WTC11 (cell line): Measurements from ENCODE around the gene MAEA. TPM values are rescaled to one million over a fixed set of nuclear protein-coding genes. Genes with fewer than 3 reads are reported as not detected.

Experiments
- ATAC-seq: fragments of 200-7000 bp; cut with Tn5 transposase; 2 replicates; pipeline ENCODE4 v1.10.0; 2021; ENCODE audit warnings: mild to moderate bottlenecking, moderate library complexity
- CTCF ChIA-PET: fragments of 300-600 bp; sonication (Branson Sonifier 250); formaldehyde crosslinking; loops from one replicate; lab custom pipeline; 2021; ENCODE audit warnings: antibody characterized with exemption; lab: Charles Lee
- POLR2A ChIA-PET: fragments of 350-600 bp; sonication (Branson Sonifier 250); formaldehyde crosslinking; loops from one replicate; lab custom pipeline; 2021; ENCODE audit warnings: antibody characterized with exemption; lab: Charles Lee
- DNase-seq: peaks from one replicate; pipeline ENCODE4 v3.0.0; 2021; ENCODE audit warnings: low spot score
- H3K27ac Mint-ChIP-seq: 2 replicates; pipeline ENCODE4 v1.8.0; 2021; ENCODE audit warnings: mixed read lengths
- H3K27me3 Mint-ChIP-seq: 2 replicates; pipeline ENCODE4 v1.8.0; 2021; ENCODE audit warnings: low read depth, mild to moderate bottlenecking, moderate library complexity, mixed read lengths
- H3K36me3 Mint-ChIP-seq: 2 replicates; pipeline ENCODE4 v1.8.0; 2021; ENCODE audit warnings: mixed read lengths
- H3K4me1 Mint-ChIP-seq: 2 replicates; pipeline ENCODE4 v1.8.0; 2022; ENCODE audit warnings: mixed read lengths
- H3K4me3 Mint-ChIP-seq: 2 replicates; pipeline ENCODE4 v1.8.0; 2021; ENCODE audit warnings: mild to moderate bottlenecking, moderate library complexity, mixed read lengths
- H3K9me3 Mint-ChIP-seq: 2 replicates; pipeline ENCODE4 v1.8.0; 2021; ENCODE audit warnings: mixed read lengths
- EMX1 ChIP-seq: fragments of 250-450 bp; sonication (Bioruptor Pico); IDR thresholded peaks from 2 replicates; pipeline ENCODE4 v1.8.0; 2021; ENCODE audit warnings: mild to moderate bottlenecking
- JAZF1 ChIP-seq: fragments of 250-450 bp; sonication (Bioruptor Pico); IDR thresholded peaks from 2 replicates; pipeline ENCODE4 v1.9.0; 2021; ENCODE audit warnings: moderate library complexity, mild to moderate bottlenecking, inconsistent platforms
- MXD4 ChIP-seq: fragments of 250-450 bp; sonication (Bioruptor Pico); IDR thresholded peaks from 2 replicates; pipeline ENCODE4 v1.8.0; 2021; ENCODE audit warnings: mild to moderate bottlenecking, moderate library complexity, borderline replicate concordance
- NFATC4 ChIP-seq: fragments of 250-450 bp; sonication (Bioruptor Pico); IDR thresholded peaks from 2 replicates; pipeline ENCODE4 v1.9.0; 2021; ENCODE audit warnings: mild to moderate bottlenecking
- PRRX2 ChIP-seq: fragments of 250-450 bp; sonication (Bioruptor Pico); IDR thresholded peaks from 2 replicates; pipeline ENCODE4 v1.8.0; 2021; ENCODE audit warnings: mild to moderate bottlenecking
- RORB ChIP-seq: fragments of 250-450 bp; sonication (Bioruptor Pico); IDR thresholded peaks from 2 replicates; pipeline ENCODE4 v1.9.0; 2021; ENCODE audit warnings: mild to moderate bottlenecking
- TEAD4 ChIP-seq: sonication (generic); formaldehyde crosslinking; IDR thresholded peaks from 2 replicates; pipeline ENCODE4 v1.8.0; 2022; ENCODE audit warnings: mild to moderate bottlenecking, missing genetic modification reagents
- TP53 ChIP-seq: sonication (generic); formaldehyde crosslinking; IDR thresholded peaks from 2 replicates; pipeline ENCODE4 v1.8.1; 2023; ENCODE audit warnings: mild to moderate bottlenecking, missing genetic modification reagents
- ZNF317 ChIP-seq: sonication (generic); formaldehyde crosslinking; IDR thresholded peaks from 2 replicates; pipeline ENCODE4 v1.8.1; 2023; ENCODE audit warnings: low read depth, mild to moderate bottlenecking, moderate library complexity, missing genetic modification reagents, borderline replicate concordance
- total RNA-seq: library from RNA; stranded (reverse); gene quantifications from 3 replicates; pipeline ENCODE4 v1.2.3, GENCODE V29; 2021
- TF ChIP-seq, protein P1 (sequence below): sonication (generic); formaldehyde crosslinking; IDR thresholded peaks from 2 replicates; pipeline ENCODE4 v1.8.1; 2023; ENCODE audit warnings: mild to moderate bottlenecking, missing genetic modification reagents, moderate library complexity
- TF ChIP-seq, protein P2 (sequence below): fragments of 200-600 bp; IDR thresholded peaks from 2 replicates; pipeline ENCODE4 v1.8.0; 2022; ENCODE audit warnings: antibody characterized with exemption
- TF ChIP-seq, protein P3 (sequence below): sonication (generic); formaldehyde crosslinking; IDR thresholded peaks from 2 replicates; pipeline ENCODE4 v1.8.1; 2023; ENCODE audit warnings: mild to moderate bottlenecking, moderate library complexity, missing genetic modification reagents
- TF ChIP-seq, protein P4 (sequence below): fragments of 250-450 bp; sonication (Bioruptor Pico); conservative IDR thresholded peaks from 2 replicates; pipeline ENCODE4 v1.9.0; 2021; ENCODE audit warnings: mild to moderate bottlenecking
- TF ChIP-seq, protein P5 (sequence below): sonication (generic); formaldehyde crosslinking; IDR thresholded peaks from 2 replicates; pipeline ENCODE4 v1.8.1; 2022; ENCODE audit warnings: low read depth, mild to moderate bottlenecking, moderate library complexity, missing genetic modification reagents, borderline replicate concordance
- TF ChIP-seq, protein P6 (sequence below): sonication (generic); formaldehyde crosslinking; conservative IDR thresholded peaks from 2 replicates; pipeline ENCODE4 v1.8.1; 2023; ENCODE audit warnings: mild to moderate bottlenecking, low read depth, missing genetic modification reagents, moderate library complexity
- TF ChIP-seq, protein P7 (sequence below): sonication (generic); formaldehyde crosslinking; IDR thresholded peaks from 2 replicates; pipeline ENCODE4 v1.8.0; 2022; ENCODE audit warnings: mild to moderate bottlenecking, missing genetic modification reagents

Gene MAEA
- total RNA-seq, 1 experiment from 2014 or later: 86.9 TPM

DNA sequence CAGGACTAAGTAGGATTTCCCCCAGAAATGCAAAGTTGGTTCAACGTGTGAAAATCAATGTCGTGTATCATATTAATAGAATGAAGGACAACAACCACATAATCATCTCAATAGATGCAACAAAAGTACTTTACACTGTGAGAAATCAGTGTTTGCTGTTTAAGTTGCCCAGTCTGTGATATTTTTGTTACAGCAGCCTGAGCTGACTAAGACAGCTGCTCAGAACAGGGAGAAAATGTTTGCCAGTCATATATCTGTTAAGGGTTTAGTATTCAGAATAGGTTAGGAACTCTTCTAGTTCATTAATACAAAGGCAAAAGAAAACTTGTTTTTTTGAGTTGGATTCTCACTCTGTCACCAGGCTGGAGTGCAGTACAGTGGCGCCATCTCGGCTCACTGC lies 12.5 kb downstream of the MAEA start (continued):
- TF ChIP-seq PRRX2: no peak
- TF ChIP-seq ZNF317 (CRISPR knock-in tag): no peak
- TF ChIP-seq, protein P1, sequence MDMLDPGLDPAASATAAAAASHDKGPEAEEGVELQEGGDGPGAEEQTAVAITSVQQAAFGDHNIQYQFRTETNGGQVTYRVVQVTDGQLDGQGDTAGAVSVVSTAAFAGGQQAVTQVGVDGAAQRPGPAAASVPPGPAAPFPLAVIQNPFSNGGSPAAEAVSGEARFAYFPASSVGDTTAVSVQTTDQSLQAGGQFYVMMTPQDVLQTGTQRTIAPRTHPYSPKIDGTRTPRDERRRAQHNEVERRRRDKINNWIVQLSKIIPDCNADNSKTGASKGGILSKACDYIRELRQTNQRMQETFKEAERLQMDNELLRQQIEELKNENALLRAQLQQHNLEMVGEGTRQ (CRISPR knock-in tag): no peak
- TF ChIP-seq EMX1 (CRISPR knock-in tag): no peak
- TF ChIP-seq, all 79 proteins: peak for 0

DNA sequence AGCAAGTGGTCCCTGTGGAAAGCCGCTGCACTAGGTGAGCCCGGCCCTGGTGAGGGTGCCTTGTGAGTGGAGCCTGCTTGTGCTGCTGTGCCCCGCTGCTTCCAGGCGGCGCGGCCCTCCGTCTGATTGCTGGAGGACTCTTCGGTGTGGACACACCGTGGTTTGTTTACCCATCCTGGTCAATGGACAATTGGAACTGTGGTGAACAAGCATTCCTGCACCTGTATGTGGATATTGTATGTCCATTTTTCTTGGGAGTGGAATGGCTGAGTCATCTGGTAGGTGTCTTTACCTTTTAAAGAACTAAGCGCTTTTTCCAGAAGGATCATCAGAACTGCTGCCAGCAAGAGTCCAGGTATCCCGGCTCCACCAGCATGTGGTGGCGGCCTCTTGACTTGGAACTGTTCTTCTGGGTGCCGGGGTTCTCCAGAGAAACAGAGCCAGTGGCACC lies 15.6 kb downstream of the MAEA start:
- ATAC-seq: no peak
- H3K27me3 Mint-ChIP-seq: no peaks in the 10 kb centered on the region
- peaks cover 30% of the 10 kb centered on the region for H3K4me1 Mint-ChIP-seq
- no peak for DNase-seq
- H3K27ac Mint-ChIP-seq: peak overlapping the region; percentile 71; the same call in 1 of the 2 replicates
- no peaks in the 10 kb centered on the region for H3K9me3 Mint-ChIP-seq
- H3K4me3 Mint-ChIP-seq: no peak overlapping the region
- CTCF ChIA-PET: no interaction called here
- TF ChIP-seq JAZF1 (CRISPR knock-in tag): no peak
- TF ChIP-seq, protein P2, sequence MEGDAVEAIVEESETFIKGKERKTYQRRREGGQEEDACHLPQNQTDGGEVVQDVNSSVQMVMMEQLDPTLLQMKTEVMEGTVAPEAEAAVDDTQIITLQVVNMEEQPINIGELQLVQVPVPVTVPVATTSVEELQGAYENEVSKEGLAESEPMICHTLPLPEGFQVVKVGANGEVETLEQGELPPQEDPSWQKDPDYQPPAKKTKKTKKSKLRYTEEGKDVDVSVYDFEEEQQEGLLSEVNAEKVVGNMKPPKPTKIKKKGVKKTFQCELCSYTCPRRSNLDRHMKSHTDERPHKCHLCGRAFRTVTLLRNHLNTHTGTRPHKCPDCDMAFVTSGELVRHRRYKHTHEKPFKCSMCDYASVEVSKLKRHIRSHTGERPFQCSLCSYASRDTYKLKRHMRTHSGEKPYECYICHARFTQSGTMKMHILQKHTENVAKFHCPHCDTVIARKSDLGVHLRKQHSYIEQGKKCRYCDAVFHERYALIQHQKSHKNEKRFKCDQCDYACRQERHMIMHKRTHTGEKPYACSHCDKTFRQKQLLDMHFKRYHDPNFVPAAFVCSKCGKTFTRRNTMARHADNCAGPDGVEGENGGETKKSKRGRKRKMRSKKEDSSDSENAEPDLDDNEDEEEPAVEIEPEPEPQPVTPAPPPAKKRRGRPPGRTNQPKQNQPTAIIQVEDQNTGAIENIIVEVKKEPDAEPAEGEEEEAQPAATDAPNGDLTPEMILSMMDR: no peak
- H3K36me3 Mint-ChIP-seq: peaks cover 11% of the 10 kb centered on the region
- POLR2A ChIA-PET: no interaction called here

DNA sequence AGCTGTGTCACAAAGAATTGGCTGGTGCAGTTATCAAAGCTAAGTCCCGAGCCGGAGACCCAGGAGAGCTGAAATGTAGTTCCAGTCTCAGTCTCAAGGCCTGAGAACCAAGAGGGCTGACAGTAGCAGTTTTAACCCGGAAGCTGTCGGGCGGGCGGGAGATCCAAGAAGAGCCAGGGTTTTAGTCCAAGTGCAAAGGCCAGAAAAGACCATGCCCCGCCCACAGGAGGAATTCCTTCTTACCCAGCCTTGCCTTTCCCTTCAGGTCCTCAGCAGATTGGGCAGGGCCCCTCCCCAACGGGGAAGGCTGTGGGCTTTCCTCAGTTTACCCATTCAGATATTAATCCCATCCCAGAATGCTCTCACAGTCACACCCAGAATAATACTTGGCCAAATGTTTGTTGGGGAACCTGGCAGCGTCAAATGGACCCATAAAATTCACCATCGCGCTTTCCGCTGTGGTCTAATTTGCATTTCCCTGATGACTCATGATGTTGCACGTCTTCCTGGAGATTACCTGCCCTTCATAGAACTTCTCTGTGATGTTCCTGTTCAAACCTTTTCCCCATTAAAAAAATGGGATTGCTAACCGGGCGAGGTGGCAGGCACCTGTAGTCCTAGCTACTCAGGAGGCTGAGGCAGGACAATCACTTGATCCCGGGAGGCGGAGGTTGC lies 16.2 kb downstream of the MAEA start:
- Mint-ChIP-seq H3K4me3 (no peak overlapping the region), H3K4me1 (peaks cover 30% of the 10 kb centered on the region), H3K9me3 (no peaks in the 10 kb centered on the region)
- POLR2A ChIA-PET: no interaction called here
- DNase-seq (no peak), ATAC-seq (no peak)
- TF ChIP-seq TP53: no peak
- TF ChIP-seq, all 79 proteins: peak for 0
- Mint-ChIP-seq H3K27me3 (no peaks in the 10 kb centered on the region), H3K36me3 (peaks cover 9% of the 10 kb centered on the region), H3K27ac (peak overlapping the region; percentile 73)
- CTCF ChIA-PET: interaction anchor here (1.7 kb wide), 1 partner anchor 20 kb away, joined by 5 read pairs; no protein-coding TSS in a partner anchor

DNA sequence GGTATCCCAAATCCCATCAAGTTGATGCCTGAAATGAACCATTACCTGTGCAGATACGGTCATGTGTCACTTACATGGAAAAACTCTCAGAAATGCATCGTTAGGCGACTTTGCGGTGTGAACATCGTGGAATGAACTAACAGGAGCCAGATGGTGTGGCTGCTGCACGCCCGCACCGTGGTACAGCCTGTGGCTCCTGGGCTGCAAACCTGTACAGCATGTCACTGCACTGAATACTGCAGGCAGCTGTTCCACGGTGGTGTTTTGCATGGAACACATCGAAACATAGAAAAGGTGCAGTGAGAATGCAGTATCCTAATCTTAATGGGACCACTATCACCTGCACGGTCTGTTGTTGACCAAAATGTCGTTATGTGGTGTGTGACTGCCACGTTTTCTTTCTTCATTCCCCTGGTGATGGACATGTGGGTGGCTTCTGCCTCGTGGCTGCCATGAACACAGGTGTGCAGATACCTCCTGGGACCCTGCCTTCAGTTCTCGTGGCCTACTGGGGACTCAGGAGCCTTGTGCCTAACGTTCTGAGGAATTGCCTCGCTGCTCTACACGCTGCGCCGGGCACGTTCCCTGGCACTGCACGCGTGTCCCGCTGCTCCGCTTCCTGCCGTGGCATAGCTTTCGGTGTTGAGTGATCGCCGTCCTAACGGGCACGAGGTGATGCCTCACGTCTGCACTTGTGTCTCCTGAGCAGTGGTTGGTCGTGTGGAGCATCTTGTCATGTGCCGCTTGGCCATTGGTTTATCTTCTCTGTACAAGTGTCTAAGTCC lies 18.5 kb downstream of the MAEA start:
- DNase-seq (no peak), ATAC-seq (no peak)
- no peak overlapping the region for H3K4me3 Mint-ChIP-seq
- ChIA-PET CTCF (interaction anchor here (1.0 to 1.7 kb wide), 8 partner anchors 10 to 40 kb away, joined by 3 to 22 read pairs (median 5); partner anchors contain the start of gene UVSSA), POLR2A (interaction anchor here (1.9 kb wide), 1 partner anchor 18 kb away, joined by 13 read pairs; the partner anchor contains the start of gene MAEA)
- no peaks in the 10 kb centered on the region for H3K9me3 Mint-ChIP-seq
- peaks cover 14% of the 10 kb centered on the region for H3K36me3 Mint-ChIP-seq
- peaks cover 30% of the 10 kb centered on the region for H3K4me1 Mint-ChIP-seq
- peak overlapping the region; percentile 99 for H3K27ac Mint-ChIP-seq
- no peaks in the 10 kb centered on the region for H3K27me3 Mint-ChIP-seq
- no peak for TF ChIP-seq RORB (CRISPR knock-in tag)
- TF ChIP-seq TP53: no peak
- TF ChIP-seq, protein P3, sequence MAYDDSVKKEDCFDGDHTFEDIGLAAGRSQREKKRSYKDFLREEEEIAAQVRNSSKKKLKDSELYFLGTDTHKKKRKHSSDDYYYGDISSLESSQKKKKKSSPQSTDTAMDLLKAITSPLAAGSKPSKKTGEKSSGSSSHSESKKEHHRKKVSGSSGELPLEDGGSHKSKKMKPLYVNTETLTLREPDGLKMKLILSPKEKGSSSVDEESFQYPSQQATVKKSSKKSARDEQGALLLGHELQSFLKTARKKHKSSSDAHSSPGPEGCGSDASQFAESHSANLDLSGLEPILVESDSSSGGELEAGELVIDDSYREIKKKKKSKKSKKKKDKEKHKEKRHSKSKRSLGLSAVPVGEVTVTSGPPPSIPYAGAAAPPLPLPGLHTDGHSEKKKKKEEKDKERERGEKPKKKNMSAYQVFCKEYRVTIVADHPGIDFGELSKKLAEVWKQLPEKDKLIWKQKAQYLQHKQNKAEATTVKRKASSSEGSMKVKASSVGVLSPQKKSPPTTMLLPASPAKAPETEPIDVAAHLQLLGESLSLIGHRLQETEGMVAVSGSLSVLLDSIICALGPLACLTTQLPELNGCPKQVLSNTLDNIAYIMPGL (CRISPR knock-in tag): no peak
- TF ChIP-seq, protein P4, sequence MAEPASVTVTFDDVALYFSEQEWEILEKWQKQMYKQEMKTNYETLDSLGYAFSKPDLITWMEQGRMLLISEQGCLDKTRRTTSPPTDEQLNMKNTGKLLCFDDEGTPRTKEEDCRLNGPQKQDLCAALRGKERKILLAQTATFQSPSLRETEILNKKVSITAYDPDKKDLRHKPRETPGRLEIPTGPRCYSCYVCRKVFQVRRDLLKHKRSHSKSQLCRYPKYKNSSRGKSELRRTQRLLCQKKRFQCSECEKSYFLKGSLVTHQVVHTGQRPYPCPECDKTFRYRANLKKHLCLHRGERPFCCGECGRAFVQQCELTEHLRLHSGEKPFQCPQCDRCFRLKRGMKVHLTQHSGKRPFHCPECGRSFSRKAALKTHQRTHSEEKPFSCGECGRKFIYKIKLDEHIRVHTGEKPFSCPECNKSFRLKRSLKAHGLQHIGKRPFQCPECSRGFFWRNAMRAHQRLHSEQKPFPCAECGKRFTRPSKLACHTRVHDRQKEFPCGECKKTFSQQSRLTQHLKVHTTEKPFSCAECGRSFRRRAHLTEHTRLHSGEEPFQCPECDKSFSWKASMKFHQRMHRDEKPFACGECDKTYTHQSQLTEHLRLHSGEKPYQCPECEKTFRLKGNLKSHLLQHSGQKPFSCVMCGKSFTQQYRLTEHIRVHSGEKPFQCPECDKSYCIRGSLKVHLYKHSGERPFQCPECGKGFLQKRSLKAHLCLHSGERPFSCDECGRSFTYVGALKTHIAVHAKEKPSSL (CRISPR knock-in tag): no peak
- no peak for TF ChIP-seq MXD4 (CRISPR knock-in tag)
- no peak for TF ChIP-seq EMX1 (CRISPR knock-in tag)
- TF ChIP-seq, protein P5, sequence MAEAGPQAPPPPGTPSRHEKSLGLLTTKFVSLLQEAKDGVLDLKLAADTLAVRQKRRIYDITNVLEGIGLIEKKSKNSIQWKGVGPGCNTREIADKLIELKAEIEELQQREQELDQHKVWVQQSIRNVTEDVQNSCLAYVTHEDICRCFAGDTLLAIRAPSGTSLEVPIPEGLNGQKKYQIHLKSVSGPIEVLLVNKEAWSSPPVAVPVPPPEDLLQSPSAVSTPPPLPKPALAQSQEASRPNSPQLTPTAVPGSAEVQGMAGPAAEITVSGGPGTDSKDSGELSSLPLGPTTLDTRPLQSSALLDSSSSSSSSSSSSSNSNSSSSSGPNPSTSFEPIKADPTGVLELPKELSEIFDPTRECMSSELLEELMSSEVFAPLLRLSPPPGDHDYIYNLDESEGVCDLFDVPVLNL (CRISPR knock-in tag): no peak
- no peak for TF ChIP-seq TEAD4 (CRISPR knock-in tag)
- TF ChIP-seq, protein P6, sequence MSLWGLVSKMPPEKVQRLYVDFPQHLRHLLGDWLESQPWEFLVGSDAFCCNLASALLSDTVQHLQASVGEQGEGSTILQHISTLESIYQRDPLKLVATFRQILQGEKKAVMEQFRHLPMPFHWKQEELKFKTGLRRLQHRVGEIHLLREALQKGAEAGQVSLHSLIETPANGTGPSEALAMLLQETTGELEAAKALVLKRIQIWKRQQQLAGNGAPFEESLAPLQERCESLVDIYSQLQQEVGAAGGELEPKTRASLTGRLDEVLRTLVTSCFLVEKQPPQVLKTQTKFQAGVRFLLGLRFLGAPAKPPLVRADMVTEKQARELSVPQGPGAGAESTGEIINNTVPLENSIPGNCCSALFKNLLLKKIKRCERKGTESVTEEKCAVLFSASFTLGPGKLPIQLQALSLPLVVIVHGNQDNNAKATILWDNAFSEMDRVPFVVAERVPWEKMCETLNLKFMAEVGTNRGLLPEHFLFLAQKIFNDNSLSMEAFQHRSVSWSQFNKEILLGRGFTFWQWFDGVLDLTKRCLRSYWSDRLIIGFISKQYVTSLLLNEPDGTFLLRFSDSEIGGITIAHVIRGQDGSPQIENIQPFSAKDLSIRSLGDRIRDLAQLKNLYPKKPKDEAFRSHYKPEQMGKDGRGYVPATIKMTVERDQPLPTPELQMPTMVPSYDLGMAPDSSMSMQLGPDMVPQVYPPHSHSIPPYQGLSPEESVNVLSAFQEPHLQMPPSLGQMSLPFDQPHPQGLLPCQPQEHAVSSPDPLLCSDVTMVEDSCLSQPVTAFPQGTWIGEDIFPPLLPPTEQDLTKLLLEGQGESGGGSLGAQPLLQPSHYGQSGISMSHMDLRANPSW (CRISPR knock-in tag): no peak
- TF ChIP-seq NFATC4: no peak
- TF ChIP-seq, protein P7, sequence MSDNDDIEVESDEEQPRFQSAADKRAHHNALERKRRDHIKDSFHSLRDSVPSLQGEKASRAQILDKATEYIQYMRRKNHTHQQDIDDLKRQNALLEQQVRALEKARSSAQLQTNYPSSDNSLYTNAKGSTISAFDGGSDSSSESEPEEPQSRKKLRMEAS (CRISPR knock-in tag): no peak
